Left ventricle myocardium superior (tissue), 1 donor: ENCODE measurements around the gene KRTAP9-9. TPM values are rescaled to one million over a fixed set of nuclear protein-coding genes. Genes with fewer than 3 reads are reported as not detected.
"Not testable (repeated sequence)": the region's sequence is repeated elsewhere in the genome, so short reads cannot be mapped to it uniquely, and the experiment has no call there.

Source experiments
- ATAC-seq: fragments of 200-7000 bp; cut with Tn5 transposase; one replicate; pipeline ENCODE4 v1.9.1; 2020; ENCODE audit warnings: mild to moderate bottlenecking, moderate library complexity
- DNase-seq: peaks from one replicate; pipeline ENCODE4 v3.0.0-alpha.2; 2020
- intact Hi-C: fragments of 100-400 bp; cut with micrococcal nuclease; formaldehyde crosslinking; loops from one replicate; pipeline ENCODE4 v1.11.0; 2022
- long read RNA-seq: library from polyadenylated mRNA; unstranded; transcript quantifications from one replicate; pipeline ENCODE4 v2.0.0, GENCODE V29; 2021
- total RNA-seq: library from RNA; stranded (reverse); fragmentation: NEBNext Ultra II Directional; extraction: Animal tissue kit (Norgen Biotek cat#: 25700); gene quantifications from one replicate; pipeline ENCODE4 v1.2.1, GENCODE V29; 2021
- donor health status: DM: no; HTN: yes; CAD: no; lungs with severe emphysema.

The KRTAP9-9 gene
- total RNA-seq: not detected
- long read RNA-seq: 0 reads

- DNase-seq, ATAC-seq, intact Hi-C loops: not testable (repeated sequence)
Measured at GRCh38 chr17:41255381-41256290, at the start of gene KRTAP9-9. KRTAP9-9 (plus strand) TSS chr17:41255384.

- DNase-seq: no peak
- intact Hi-C loops: no loop called here
- no peak for ATAC-seq
Measured at GRCh38 chr17:41211845-41212466, 43.2 kb upstream of the KRTAP9-9 start.

GRCh38 chr17:41212524-41213169 lies 42.5 kb upstream of the KRTAP9-9 start:
- DNase-seq (no peak), ATAC-seq (no peak)
- intact Hi-C loops: no loop called here

GRCh38 chr17:41215681-41216080 lies 39.5 kb upstream of the KRTAP9-9 start:
- intact Hi-C loops: no loop called here

GRCh38 chr17:41223821-41224220 lies 31.4 kb upstream of the KRTAP9-9 start:
- intact Hi-C loops: no loop called here
- ATAC-seq (no peak), DNase-seq (no peak)

More at GRCh38 chr17:41215681-41216080, 39.5 kb upstream of the KRTAP9-9 start:
- no peak for ATAC-seq
- DNase-seq: no peak

- intact Hi-C loops: no loop called here
- no peak for ATAC-seq
- no peak for DNase-seq
Measured at GRCh38 chr17:41226051-41226450, 29.1 kb upstream of the KRTAP9-9 start.

GRCh38 chr17:41226598-41227095 lies 28.5 kb upstream of the KRTAP9-9 start, which contains the start of gene KRTAP9-2:
KRTAP9-2 (plus strand) TSS chr17:41226648; CDS start chr17:41226655, 7 bp downstream.
- intact Hi-C loops, ATAC-seq, DNase-seq: not testable (repeated sequence)

GRCh38 chr17:41230094-41230493 lies 25.1 kb upstream of the KRTAP9-9 start:
- ATAC-seq (no peak), DNase-seq (no peak)
- intact Hi-C loops: no loop called here

- ATAC-seq: no peak
- intact Hi-C loops: no loop called here
- no peak for DNase-seq
Measured at GRCh38 chr17:41231731-41232130, 23.5 kb upstream of the KRTAP9-9 start.

GRCh38 chr17:41232399-41233105 lies 22.6 kb upstream of the KRTAP9-9 start, which contains the start of gene KRTAP9-3:
KRTAP9-3 (plus strand) TSS chr17:41232449; CDS start chr17:41232502, 53 bp downstream.
- DNase-seq, intact Hi-C loops, ATAC-seq: not testable (repeated sequence)

- intact Hi-C loops, ATAC-seq, DNase-seq: not testable (repeated sequence)
Measured at GRCh38 chr17:41237116-41237515, 18.1 kb upstream of the KRTAP9-9 start.

GRCh38 chr17:41237949-41238437 lies 17.2 kb upstream of the KRTAP9-9 start, which contains the start of gene KRTAP9-8:
KRTAP9-8 (plus strand) TSS chr17:41237999; CDS start chr17:41238052, 53 bp downstream.
- ATAC-seq, intact Hi-C loops, DNase-seq: not testable (repeated sequence)

GRCh38 chr17:41246995-41247787 lies 8.0 kb upstream of the KRTAP9-9 start:
- ATAC-seq, intact Hi-C loops, DNase-seq: not testable (repeated sequence)

- DNase-seq, ATAC-seq, intact Hi-C loops: not testable (repeated sequence)
Measured at GRCh38 chr17:41249637-41250240, 5.4 kb upstream of the KRTAP9-9 start, which contains the start of gene KRTAP9-4. KRTAP9-4 (plus strand) TSS chr17:41249687; CDS start chr17:41249721, 34 bp downstream.

- no peak for ATAC-seq
- intact Hi-C loops: no loop called here
- DNase-seq: no peak
Measured at GRCh38 chr17:41251261-41251660, 3.9 kb upstream of the KRTAP9-9 start.

- no peak for DNase-seq
- no peak for ATAC-seq
- intact Hi-C loops: no loop called here
Measured at GRCh38 chr17:41254861-41255260, 323 bp upstream of the KRTAP9-9 start.

GRCh38 chr17:41256291-41256685 lies 1.1 kb downstream of the KRTAP9-9 start:
- no peak for ATAC-seq
- DNase-seq: no peak
- intact Hi-C loops: no loop called here
